Measurements from ENCODE around the gene TMPRSS4. TPM values are rescaled to one million over a fixed set of nuclear protein-coding genes. Genes with fewer than 3 reads are reported as not detected.

The TMPRSS4 gene
- total and polyA plus RNA-seq, 2 experiments from 2014 or later = 0.10 to 0.58 TPM

- TF ChIP-seq CTCF (conservative IDR thresholded peaks at IDR 0.05; ENCODE audit: low read depth in 2 of 2) (no peak), NANOG (IDR thresholded peaks at IDR 0.05; ENCODE audit: borderline replicate concordance) (no peak), EZH2phosphoT487 (IDR thresholded peaks at IDR 0.05; ENCODE audit: unreplicated experiment) (no peak), CREB1 (CRISPR knock-in tag; IDR thresholded peaks at IDR 0.05; ENCODE audit: low read depth) (no peak)
Measured at GRCh38 chr11:118169300-118170140, 92.6 kb downstream of the TMPRSS4 start (continued).

- H3K27me3 Mint-ChIP-seq (ENCODE audit: insufficient read depth, low read depth, poor library complexity) = peaks cover 41% of the 10 kb centered on the region
- no peak for ATAC-seq
Measured at GRCh38 chr11:118170231-118170630, 93.4 kb downstream of the TMPRSS4 start.

More at GRCh38 chr11:118170231-118170630, 93.4 kb downstream of the TMPRSS4 start:
- no peaks in the 10 kb centered on the region for H3K79me2 ChIP-seq (replicated peaks; ENCODE audit: insufficient read depth)
- no peaks in the 10 kb centered on the region for H3F3A ChIP-seq (replicated peaks; ENCODE audit: low read depth)
- no peaks in the 10 kb centered on the region; the same call in 1 of the 2 replicates for H4K20me1 ChIP-seq (replicated peaks; ENCODE audit: insufficient read depth)
- H3K9me3 Mint-ChIP-seq = no peaks in the 10 kb centered on the region; the same call in 2 of the 3 replicates
- H3K36me3 Mint-ChIP-seq (ENCODE audit: low read depth) = no peaks in the 10 kb centered on the region
- no peak overlapping the region for H3K4me2 ChIP-seq
- no peak overlapping the region for H3K27ac Mint-ChIP-seq
- no peak overlapping the region for H2AFZ ChIP-seq
- peaks cover 77% of the 10 kb centered on the region for H3K27me3 ChIP-seq (ENCODE audit: insufficient read depth)
- TF ChIP-seq JUNB (IDR thresholded peaks at IDR 0.05; ENCODE audit: unreplicated experiment) = no peak
- no peak for TF ChIP-seq POLR2AphosphoS5 (IDR thresholded peaks at IDR 0.05; ENCODE audit: low read depth)
- no peak for TF ChIP-seq ETS1 (IDR thresholded peaks at IDR 0.05)
- no peak for TF ChIP-seq REST (IDR thresholded peaks at IDR 0.05; ENCODE audit: unreplicated experiment)
- TF ChIP-seq CREB1 (CRISPR knock-in tag; IDR thresholded peaks at IDR 0.05; ENCODE audit: low read depth) = no peak
- TF ChIP-seq STAT1 (IDR thresholded peaks at IDR 0.05; ENCODE audit: unreplicated experiment) = no peak
- no peak for TF ChIP-seq ZNF114 (CRISPR knock-in tag; IDR thresholded peaks at IDR 0.05)
- TF ChIP-seq ZNF462 (CRISPR knock-in tag; IDR thresholded peaks at IDR 0.05) = no peak
- TF ChIP-seq NANOG (IDR thresholded peaks at IDR 0.05; ENCODE audit: borderline replicate concordance) = no peak
- TF ChIP-seq ZNF331 (CRISPR knock-in tag; IDR thresholded peaks at IDR 0.05; ENCODE audit: low read depth) = no peak
- no peak overlapping the region for H3K4me3 ChIP-seq
- H3K4me1 Mint-ChIP-seq = peaks cover 35% of the 10 kb centered on the region
- no peak overlapping the region; the same call in 2 of the 3 replicates for H3K4me3 Mint-ChIP-seq
- H3K27ac ChIP-seq (ENCODE audit: low read depth) = no peak overlapping the region
- DNase-seq (ENCODE audit: low spot score) = no peak
- no peaks in the 10 kb centered on the region; the same call in 1 of the 2 replicates for H3K36me3 ChIP-seq (ENCODE audit: insufficient read depth)
- peaks cover 23% of the 10 kb centered on the region for H3K4me1 ChIP-seq (ENCODE audit: insufficient read depth)
- no peaks in the 10 kb centered on the region for H3K9me2 ChIP-seq (ENCODE audit: insufficient read depth)
